ENCODE measurements around the gene FIBP.

FIBP gene

DNA sequence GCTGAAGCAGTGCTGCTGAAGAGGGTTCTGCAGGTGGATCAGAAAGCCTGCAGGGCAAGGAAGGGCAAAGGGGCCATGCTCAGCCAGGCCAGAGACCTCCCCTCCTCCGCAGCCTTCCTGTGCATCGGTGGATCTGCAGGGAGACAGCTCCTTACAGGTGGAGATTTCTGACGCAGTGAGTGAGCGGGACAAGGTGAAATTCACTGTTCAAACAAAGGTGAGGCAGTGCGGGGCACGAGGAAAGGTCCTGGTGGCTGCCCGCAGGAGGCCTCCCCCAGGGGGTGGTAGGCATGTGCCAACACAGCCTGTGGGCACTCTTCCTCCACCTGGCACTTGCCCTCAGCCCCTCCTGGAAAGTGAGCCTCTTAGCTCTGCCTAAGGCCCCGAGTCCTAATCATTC is 38.9 kb downstream of the FIBP start:
- no peak for DNase-seq (ENCODE audit: low read depth, low spot score)

DNA sequence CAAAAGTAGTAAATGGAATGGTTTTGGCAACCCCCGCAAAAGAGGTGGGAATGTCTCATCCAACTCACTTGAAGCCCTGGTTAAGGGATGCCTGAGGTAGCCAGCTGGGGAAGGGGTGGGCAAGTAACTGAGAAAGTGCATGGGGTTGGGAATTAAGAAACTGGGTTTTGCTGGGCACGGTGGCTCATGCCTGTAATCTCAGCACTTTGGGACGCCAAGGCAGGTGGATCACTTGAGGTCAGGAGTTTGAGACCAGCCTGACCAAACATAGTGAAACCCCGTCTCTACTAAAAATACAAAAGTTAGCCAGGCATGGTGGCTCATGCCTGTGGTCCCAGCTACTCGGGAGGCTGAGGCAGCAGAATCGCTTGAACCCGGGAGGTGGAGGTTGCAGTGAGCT is 39.6 kb downstream of the FIBP start:
- DNase-seq (ENCODE audit: low read depth, low spot score): peak; percentile 12

DNA sequence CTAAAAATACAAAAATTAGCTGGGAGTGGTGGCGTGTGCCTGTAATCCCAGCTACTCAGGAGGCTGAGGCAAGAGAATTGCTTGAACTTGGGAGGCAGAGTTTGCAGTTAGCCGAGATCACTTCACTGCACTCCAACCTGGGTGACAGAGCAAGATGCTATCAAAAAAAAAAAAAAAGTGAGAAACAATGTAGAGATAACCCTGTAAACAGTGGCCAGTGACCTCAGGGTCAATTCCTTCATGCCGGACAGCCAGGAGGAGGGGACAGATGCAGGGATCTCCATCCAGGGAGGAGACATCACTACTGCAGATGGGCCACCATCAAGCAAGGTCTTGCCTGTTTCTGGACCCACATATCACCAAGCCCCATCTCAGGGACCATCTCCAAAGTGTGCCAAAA is 40.5 kb downstream of the FIBP start:
- DNase-seq (ENCODE audit: low read depth, low spot score): no peak

DNA sequence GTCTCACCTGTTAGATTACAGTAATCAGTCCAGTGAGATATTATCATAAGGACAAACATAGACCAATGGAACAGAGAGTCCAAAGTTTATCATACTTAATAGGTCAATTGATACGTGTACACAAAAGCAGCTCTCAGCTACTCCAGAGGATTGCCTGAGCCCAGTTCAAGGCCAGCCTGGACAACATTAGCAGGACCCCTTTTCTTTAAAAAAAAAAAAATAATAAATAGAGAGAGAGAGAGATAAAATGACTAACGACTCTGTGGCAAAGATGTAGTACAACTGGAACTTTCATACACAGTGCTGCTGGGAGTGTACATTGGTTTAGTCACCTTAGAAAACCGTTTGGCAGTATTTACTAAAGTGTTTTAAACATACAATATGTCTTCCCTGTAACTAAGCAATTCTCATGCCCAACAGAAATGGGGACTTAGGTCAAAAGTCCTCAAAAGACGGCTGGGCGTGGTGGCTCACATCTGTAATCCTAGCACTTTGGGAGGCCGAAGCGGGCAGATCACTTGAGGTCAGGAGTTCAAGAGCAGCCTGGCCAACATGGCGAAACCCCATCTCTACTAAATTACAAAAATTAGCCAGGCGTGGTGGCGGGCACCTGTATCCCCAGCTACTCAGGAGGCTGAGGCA is 43.9 kb downstream of the FIBP start:
- no peak for DNase-seq (ENCODE audit: low read depth, low spot score)

DNA sequence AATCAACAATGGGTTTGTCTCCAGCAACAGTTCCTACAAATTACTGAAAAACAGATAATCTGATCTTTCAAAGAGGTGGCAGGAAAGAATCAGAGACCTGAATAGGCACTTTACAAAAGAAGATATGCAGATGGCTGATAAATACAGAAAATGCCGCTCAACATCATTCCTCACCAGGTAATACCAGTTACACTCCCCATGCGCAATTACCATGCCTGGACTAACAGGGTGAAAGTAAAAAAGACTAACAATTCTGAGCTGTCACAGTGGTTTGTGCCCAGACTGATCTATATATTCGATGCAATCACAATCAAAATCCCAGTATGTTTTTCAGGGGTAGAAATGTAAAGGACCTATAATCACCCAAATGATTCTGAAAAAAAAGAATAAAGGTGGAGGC is 44.5 kb downstream of the FIBP start:
- no peak for DNase-seq (ENCODE audit: low read depth, low spot score)

DNA sequence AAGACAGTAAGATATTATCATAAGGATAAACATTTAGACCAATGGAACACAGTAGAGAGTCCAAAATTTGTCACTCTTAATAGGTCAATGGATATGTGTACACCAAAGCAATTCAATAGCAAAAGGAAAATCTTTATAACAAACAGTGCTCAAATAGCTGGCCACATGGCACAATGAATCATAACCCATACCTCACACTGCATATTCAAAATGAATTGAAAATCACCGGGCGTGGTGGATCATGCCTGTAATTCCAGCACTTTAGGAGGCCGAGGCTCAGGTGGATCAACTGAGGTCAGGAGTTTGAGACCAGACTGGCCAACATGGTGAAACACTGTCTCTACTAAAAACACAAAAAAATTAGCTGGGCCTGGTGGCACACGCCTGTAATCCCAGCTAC is 46.1 kb downstream of the FIBP start:
- no peak for DNase-seq (ENCODE audit: low read depth, low spot score)

DNA sequence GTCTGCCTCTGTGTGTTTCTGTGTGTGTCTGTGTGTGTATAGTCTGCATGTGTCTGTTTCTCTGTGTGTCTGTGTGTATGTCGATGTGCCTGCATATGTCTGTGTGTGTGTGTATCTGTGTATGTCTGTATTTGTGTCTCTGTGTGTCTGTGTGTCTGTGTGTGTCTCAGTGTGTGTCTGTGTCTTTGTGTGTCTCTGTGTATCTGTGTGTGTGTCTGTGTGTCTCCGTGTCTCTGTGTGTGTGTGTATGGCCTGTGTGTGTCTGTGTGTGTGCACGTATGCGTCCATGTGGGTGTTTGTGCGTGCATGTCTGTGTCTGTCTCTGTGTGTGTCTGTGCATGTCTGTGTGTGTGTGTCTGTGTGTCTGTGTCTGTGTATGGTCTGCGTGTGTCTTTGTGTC is 54.1 kb downstream of the FIBP start:
- DNase-seq (ENCODE audit: low read depth, low spot score): no peak
